A673 (cell line): ENCODE measurements around the gene SNRPD2. TPM values are rescaled to one million over a fixed set of nuclear protein-coding genes. Genes with fewer than 3 reads are reported as not detected.

Source experiments
- BruUV-seq: library from RNA; stranded (reverse); fragments of 400-500 nt; replicated peaks from 2 replicates; lab custom pipeline; 2021; lab: Mats Ljungman, UMichigan
- CTCF ChIA-PET: fragments of 300-600 bp; sonication (Branson Sonifier 250); formaldehyde crosslinking; loops from one replicate; lab custom pipeline; 2022; ENCODE audit warnings: antibody characterized with exemption; lab: Charles Lee
- POLR2A ChIA-PET: fragments of 300-600 bp; sonication (Branson Sonifier 250); formaldehyde crosslinking; loops from one replicate; lab custom pipeline; 2022; ENCODE audit warnings: antibody characterized with exemption; ENCODE audit not compliant: low non-redundant PET; lab: Charles Lee
- DNase-seq: peaks from one replicate; pipeline ENCODE4 v3.0.0-alpha.2; 2015; ENCODE audit warnings: low spot score
- H3K27ac ChIP-seq: fragments of 200-600 bp; sonication (generic); 2 replicates; pipeline ENCODE4 v1.5.1; 2016; ENCODE audit warnings: mixed run types, low read depth, mild to moderate bottlenecking, mixed read lengths, antibody characterized with exemption, low read length; ENCODE audit not compliant: poor library complexity, severe bottlenecking
- H3K27me3 ChIP-seq: fragments of 200-600 bp; sonication (generic); replicated peaks from 2 replicates; pipeline ENCODE4 v1.6.1; 2017; ENCODE audit warnings: mixed run types, low read depth, mild to moderate bottlenecking, mixed read lengths, antibody characterized with exemption, low read length; ENCODE audit not compliant: insufficient read depth, poor library complexity
- H3K36me3 ChIP-seq: fragments of 200-600 bp; sonication (generic); 2 replicates; pipeline ENCODE4 v1.6.1; 2016; ENCODE audit warnings: mixed run types, mild to moderate bottlenecking, mixed read lengths, antibody characterized with exemption, low read length; ENCODE audit not compliant: insufficient read depth, poor library complexity, severe bottlenecking
- H3K4me1 ChIP-seq: fragments of 200-600 bp; sonication (generic); 2 replicates; pipeline ENCODE4 v1.6.1; 2017; ENCODE audit warnings: mixed run types, mild to moderate bottlenecking, mixed read lengths, antibody characterized with exemption, low read length; ENCODE audit not compliant: insufficient read depth, poor library complexity, severe bottlenecking
- H3K4me3 ChIP-seq: fragments of 200-600 bp; sonication (generic); 2 replicates; pipeline ENCODE4 v1.5.1; 2016; ENCODE audit warnings: low read depth, mixed run types, mild to moderate bottlenecking, mixed read lengths, low read length; ENCODE audit not compliant: poor library complexity, severe bottlenecking
- H3K9me3 ChIP-seq: fragments of 200-600 bp; sonication (generic); 2 replicates; pipeline ENCODE4 v1.6.1; 2016; ENCODE audit warnings: mixed run types, low read depth, mild to moderate bottlenecking, mixed read lengths, antibody characterized with exemption, low read length; ENCODE audit not compliant: poor library complexity, severe bottlenecking
- EZH2 ChIP-seq: fragments of 200-600 bp; sonication (generic); IDR thresholded peaks from 2 replicates; pipeline ENCODE4 v1.6.1; 2017; ENCODE audit warnings: borderline replicate concordance, low read depth, mild to moderate bottlenecking, mixed read lengths, antibody characterized with exemption, low read length; ENCODE audit not compliant: poor library complexity, severe bottlenecking
- intact Hi-C: fragments of 100-400 bp; cut with micrococcal nuclease; formaldehyde crosslinking; loops from one replicate; pipeline ENCODE4 v1.10.0; 2022; ENCODE audit not compliant: unreplicated experiment
- microRNA-seq: library from miRNA; unstranded; fragments of <30 nt; microRNA quantifications from one replicate; pipeline ENCODE4 v1.2.0, GENCODE V29; 2021
- total RNA-seq: library from RNA; stranded (reverse); gene quantifications from 2 replicates; pipeline ENCODE4 v1.2.3, GENCODE V29; 2021
- TF ChIP-seq, protein P1 (sequence below): fragments of 300-800, 200-600 bp; sonication (generic); conservative IDR thresholded peaks from 2 replicates; pipeline ENCODE4 v1.5.1; 2017; ENCODE audit warnings: low read depth, mild to moderate bottlenecking, antibody characterized with exemption, low read length, moderate library complexity, mixed read lengths

The SNRPD2 gene
- total RNA-seq, 1 experiment from 2014 or later, result 597 TPM

DNA sequence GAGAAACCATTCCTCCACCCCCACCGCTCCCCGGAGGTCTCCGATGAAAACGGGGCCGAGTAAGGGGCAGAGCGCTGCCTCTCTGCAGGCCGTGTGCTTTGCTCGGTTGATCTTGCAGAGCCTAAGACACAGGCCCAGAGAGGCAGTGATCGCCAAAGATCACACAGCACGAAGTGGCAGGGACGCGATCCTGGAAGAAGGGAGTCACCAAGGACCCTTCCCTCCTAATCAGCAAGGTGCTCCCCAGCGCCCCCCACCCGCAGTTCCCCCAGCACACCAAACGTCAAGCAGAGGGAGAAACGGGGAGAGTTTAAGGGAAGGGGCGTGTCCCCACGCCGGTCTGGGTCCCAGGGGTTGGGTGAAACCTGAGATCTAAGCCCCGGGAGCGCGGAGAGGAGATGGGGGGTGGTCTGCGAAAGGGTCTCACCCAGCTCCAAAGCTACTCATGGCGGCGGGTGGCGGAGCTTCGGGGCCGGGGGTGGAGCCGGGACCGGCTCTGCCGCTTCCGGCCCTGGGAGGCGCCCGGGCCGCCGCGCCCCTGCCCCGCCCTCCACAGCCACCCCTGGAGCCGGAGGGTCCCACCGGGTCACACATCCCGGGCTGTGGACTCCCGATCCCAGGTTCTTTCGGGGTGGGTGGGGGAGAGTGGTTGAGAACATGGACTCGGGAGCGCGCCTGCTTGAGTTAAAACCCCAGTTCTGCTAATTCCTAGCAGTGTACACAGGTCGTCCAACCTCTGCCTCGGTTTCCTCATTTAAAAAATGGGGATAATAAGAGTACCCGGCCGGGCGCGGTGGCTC, 52.6 kb downstream of the SNRPD2 start, which contains the start of gene EML2:
Gene EML2, minus strand, starts transcription at position 468 of the 800 bp plus-strand sequence. Its CDS starts 21 bp downstream, at position 447.
- ChIA-PET POLR2A (no interaction called here), CTCF (interaction anchor here (0.6 kb wide), 2 partner anchors 110 to 194 kb away, joined by 3 to 15 read pairs; no protein-coding TSS in a partner anchor)
- Histone ChIP-seq H3K27ac (peak within 1 kb of the TSS; percentile 59), H3K9me3 (no peaks in the 10 kb centered on the region), H3K27me3 (no peaks in the 10 kb centered on the region), H3K36me3 (no peaks in the 10 kb centered on the region), H3K4me1 (peaks cover 20% of the 10 kb centered on the region), H3K4me3 (peak within 1 kb of the TSS; percentile 62)
- peak; percentile 71 for DNase-seq
- intact Hi-C loops, result no loop called here
- TF ChIP-seq, protein P1, sequence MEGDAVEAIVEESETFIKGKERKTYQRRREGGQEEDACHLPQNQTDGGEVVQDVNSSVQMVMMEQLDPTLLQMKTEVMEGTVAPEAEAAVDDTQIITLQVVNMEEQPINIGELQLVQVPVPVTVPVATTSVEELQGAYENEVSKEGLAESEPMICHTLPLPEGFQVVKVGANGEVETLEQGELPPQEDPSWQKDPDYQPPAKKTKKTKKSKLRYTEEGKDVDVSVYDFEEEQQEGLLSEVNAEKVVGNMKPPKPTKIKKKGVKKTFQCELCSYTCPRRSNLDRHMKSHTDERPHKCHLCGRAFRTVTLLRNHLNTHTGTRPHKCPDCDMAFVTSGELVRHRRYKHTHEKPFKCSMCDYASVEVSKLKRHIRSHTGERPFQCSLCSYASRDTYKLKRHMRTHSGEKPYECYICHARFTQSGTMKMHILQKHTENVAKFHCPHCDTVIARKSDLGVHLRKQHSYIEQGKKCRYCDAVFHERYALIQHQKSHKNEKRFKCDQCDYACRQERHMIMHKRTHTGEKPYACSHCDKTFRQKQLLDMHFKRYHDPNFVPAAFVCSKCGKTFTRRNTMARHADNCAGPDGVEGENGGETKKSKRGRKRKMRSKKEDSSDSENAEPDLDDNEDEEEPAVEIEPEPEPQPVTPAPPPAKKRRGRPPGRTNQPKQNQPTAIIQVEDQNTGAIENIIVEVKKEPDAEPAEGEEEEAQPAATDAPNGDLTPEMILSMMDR, result peak; percentile 57
- TF ChIP-seq EZH2, result no peak
- BruUV-seq, result no TSS peak

- Histone ChIP-seq H3K4me1 (peaks cover 16% of the 10 kb centered on the region), H3K36me3 (no peaks in the 10 kb centered on the region), H3K27ac (peak overlapping the region; percentile 59), H3K4me3 (peak overlapping the region; percentile 62), H3K27me3 (no peaks in the 10 kb centered on the region), H3K9me3 (no peaks in the 10 kb centered on the region)
- DNase-seq, result no peak
- ChIA-PET POLR2A (no interaction called here), CTCF (no interaction called here)
- TF ChIP-seq, protein P1, result no peak
- TF ChIP-seq EZH2, result no peak
- BruUV-seq, result TSS peak; percentile 44
- intact Hi-C loops, result no loop called here
These were observed 53.7 kb downstream of the SNRPD2 start for GRCh38 chr19:45637890-45638667.

Small RNAs within 50 kb of the gene (microRNA-seq; reads per million reads assigned to microRNA genes)
- gene MIR330 (345 reads per million, percentile 74 among the genes with 10 or more reads in this experiment), gene MIR642A (not detected), gene MIR642B (not detected)

Other genes with a start within 250 kb of the SNRPD2 start
- 1.0 and 1.9 TPM in 2 replicates for gene FOSB, start 224.0 kb downstream of the SNRPD2 start, total RNA-seq
- gene RTN2, start 194.9 kb downstream of the SNRPD2 start, total RNA-seq, result 6.6 and 9.1 TPM in 2 replicates
- gene PPM1N, start 193.5 kb downstream of the SNRPD2 start, total RNA-seq, result 0.80 and 1.6 TPM in 2 replicates
- 89.6 and 102 TPM in 2 replicates for gene VASP, start 184.5 kb downstream of the SNRPD2 start, total RNA-seq
- 13.5 and 15.2 TPM in 2 replicates for gene OPA3, start 107.2 kb downstream of the SNRPD2 start, total RNA-seq
- gene GPR4, start 89.7 kb downstream of the SNRPD2 start, total RNA-seq, result not detected in 2 replicates
- gene EML2, start 52.6 kb downstream of the SNRPD2 start, total RNA-seq, result 17.0 and 21.0 TPM in 2 replicates
- 0.45 and 1.0 TPM in 2 replicates for gene GIPR, start 23.7 kb downstream of the SNRPD2 start, total RNA-seq
- gene QPCTL, start 713 bp upstream of the SNRPD2 start, total RNA-seq, result 12.8 and 17.4 TPM in 2 replicates
- 18.8 and 24.3 TPM in 2 replicates for gene FBXO46, start 38.9 kb upstream of the SNRPD2 start, total RNA-seq
- gene MEIOSIN, start 41.5 kb upstream of the SNRPD2 start, total RNA-seq, result not detected in 2 replicates
- 23.6 and 26.7 TPM in 2 replicates for gene SIX5, start 77.3 kb upstream of the SNRPD2 start, total RNA-seq
- gene DMPK, start 90.5 kb upstream of the SNRPD2 start, total RNA-seq, result 79.9 and 82.0 TPM in 2 replicates
- gene DMWD, start 100.9 kb upstream of the SNRPD2 start, total RNA-seq, result 79.2 and 86.7 TPM in 2 replicates
- gene RSPH6A, start 123.4 kb upstream of the SNRPD2 start, total RNA-seq, result 0.15 and 0.19 TPM in 2 replicates
- 85.5 and 92.4 TPM in 2 replicates for gene SYMPK, start 171.2 kb upstream of the SNRPD2 start, total RNA-seq
- not detected in 2 replicates for gene FOXA3, start 172.4 kb upstream of the SNRPD2 start, total RNA-seq
- 29.7 and 34.5 TPM in 2 replicates for gene IRF2BP1, start 194.2 kb upstream of the SNRPD2 start, total RNA-seq
- 11.4 and 13.5 TPM in 2 replicates for gene MYPOP, start 210.7 kb upstream of the SNRPD2 start, total RNA-seq
- gene NANOS2, start 222.8 kb upstream of the SNRPD2 start, total RNA-seq, result not detected in 2 replicates